Subcutaneous abdominal adipose tissue (tissue), 5 donors: ENCODE data around the gene NAA16.

ENCODE experiments used
- H3K27ac ChIP-seq: one replicate; pipeline ENCODE4 v1.7.0; 2013; ENCODE audit warnings: low read depth, mild to moderate bottlenecking, inconsistent platforms, low read length, moderate library complexity
- H3K27me3 ChIP-seq, 5 donors: one replicate each; pipeline ENCODE4 v1.7.0; 2013; ENCODE audit warnings: low read length in 5 of 5, inconsistent platforms in 1 of 5; ENCODE audit not compliant: control insufficient read depth in 5 of 5, insufficient read depth in 4 of 5
- H3K36me3 ChIP-seq, 5 donors: one replicate each; pipeline ENCODE4 v1.7.0; 2013; ENCODE audit warnings: low read length in 5 of 5; ENCODE audit not compliant: control insufficient read depth in 5 of 5, insufficient read depth in 5 of 5
- H3K4me1 ChIP-seq, 5 donors: one replicate each; pipeline ENCODE4 v1.7.0; 2013; ENCODE audit warnings: low read length in 5 of 5, mild to moderate bottlenecking in 3 of 5, moderate library complexity in 1 of 5; ENCODE audit not compliant: control insufficient read depth in 5 of 5, insufficient read depth in 5 of 5
- H3K4me3 ChIP-seq, 5 donors: one replicate each; pipeline ENCODE4 v1.7.0; 2013; ENCODE audit warnings: low read length in 5 of 5, low read depth in 1 of 5
- H3K9ac ChIP-seq, 5 donors: one replicate each; pipeline ENCODE4 v1.7.0; 2013; ENCODE audit warnings: low read length in 5 of 5, mild to moderate bottlenecking in 4 of 5, moderate library complexity in 3 of 5
- H3K9me3 ChIP-seq, 5 donors: one replicate each; pipeline ENCODE4 v1.7.0; 2013; ENCODE audit warnings: low read length in 5 of 5; ENCODE audit not compliant: control insufficient read depth in 5 of 5
- donor health status: healthy.
- donor health status: healthy.
- donor health status: healthy.
- donor health status: healthy.
- donor health status: healthy.

The NAA16 gene

GRCh38 chr13:41315443-41316047 lies 4.5 kb downstream of the NAA16 start:
- Histone ChIP-seq H3K4me3 (no peak overlapping the region), H3K27ac (no peak overlapping the region), H3K9ac (no peak overlapping the region), H3K9me3 (no peaks in the 10 kb centered on the region), H3K27me3 (no peaks in the 10 kb centered on the region), H3K4me1 (peaks cover 0 to 26% (median 26%) of the 10 kb centered on the region in 5 donors), H3K36me3 (peaks cover 0 to 1% (median 0%) of the 10 kb centered on the region in 5 donors)

DNA sequence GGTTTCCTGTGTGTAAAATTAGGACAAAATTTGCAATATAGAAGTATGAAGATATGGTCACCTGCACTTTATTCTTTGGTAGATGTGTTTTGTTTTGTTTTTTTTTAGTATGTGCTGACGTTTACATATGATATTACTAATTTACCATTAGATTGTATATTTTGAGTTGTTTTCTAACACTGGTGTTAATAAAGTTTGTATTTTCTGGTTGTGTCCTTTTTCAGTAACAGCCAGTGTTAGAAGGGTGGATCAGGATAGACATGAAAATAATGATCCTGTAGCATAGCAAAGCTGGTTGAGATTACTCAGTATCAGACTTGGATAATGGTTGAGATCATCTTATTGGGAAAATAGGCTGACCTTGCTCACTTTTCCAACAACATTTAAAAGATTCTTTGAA lies 6.2 kb downstream of the NAA16 start:
- Histone ChIP-seq H3K27ac (no peak overlapping the region), H3K4me3 (no peak overlapping the region), H3K4me1 (peaks cover 0 to 19% (median 18%) of the 10 kb centered on the region in 5 donors), H3K27me3 (no peaks in the 10 kb centered on the region), H3K36me3 (peaks cover 0 to 7% (median 0%) of the 10 kb centered on the region in 5 donors), H3K9ac (no peak overlapping the region), H3K9me3 (no peaks in the 10 kb centered on the region)

DNA sequence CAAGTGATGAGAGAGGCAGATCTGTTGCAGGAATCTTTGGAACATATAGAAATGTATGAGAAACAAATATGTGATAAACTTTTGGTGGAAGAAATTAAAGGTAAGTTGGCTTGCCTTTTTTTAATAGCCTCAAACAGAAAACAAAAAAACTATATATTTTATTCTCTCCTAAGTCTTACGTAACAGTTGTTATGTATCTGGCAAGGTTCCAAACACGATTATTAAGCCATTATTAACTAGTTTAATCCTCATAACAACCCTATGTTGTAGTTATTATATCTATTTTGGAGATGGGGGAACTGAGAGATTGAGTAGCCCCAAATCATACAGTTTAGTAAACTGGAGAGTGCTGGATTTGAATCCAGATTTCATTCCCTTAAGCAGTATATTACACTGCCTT lies 14.7 kb downstream of the NAA16 start:
- Histone ChIP-seq H3K27ac (no peak overlapping the region), H3K9ac (no peak overlapping the region)

GRCh38 chr13:41326661-41327060 lies 15.6 kb downstream of the NAA16 start:
- Histone ChIP-seq H3K36me3 (peaks cover 5 to 25% (median 13%) of the 10 kb centered on the region in 5 donors), H3K9me3 (no peaks in the 10 kb centered on the region), H3K4me1 (peaks cover 0 to 4% (median 0%) of the 10 kb centered on the region in 5 donors), H3K4me3 (no peak overlapping the region), H3K9ac (no peak overlapping the region), H3K27me3 (no peaks in the 10 kb centered on the region), H3K27ac (no peak overlapping the region)

More for the DNA sequence above, 14.7 kb downstream of the NAA16 start:
- Histone ChIP-seq H3K4me3 (no peak overlapping the region), H3K9me3 (no peaks in the 10 kb centered on the region), H3K27me3 (no peaks in the 10 kb centered on the region), H3K4me1 (peaks cover 0 to 4% (median 0%) of the 10 kb centered on the region in 5 donors), H3K36me3 (peaks cover 5 to 25% (median 16%) of the 10 kb centered on the region in 5 donors)

DNA sequence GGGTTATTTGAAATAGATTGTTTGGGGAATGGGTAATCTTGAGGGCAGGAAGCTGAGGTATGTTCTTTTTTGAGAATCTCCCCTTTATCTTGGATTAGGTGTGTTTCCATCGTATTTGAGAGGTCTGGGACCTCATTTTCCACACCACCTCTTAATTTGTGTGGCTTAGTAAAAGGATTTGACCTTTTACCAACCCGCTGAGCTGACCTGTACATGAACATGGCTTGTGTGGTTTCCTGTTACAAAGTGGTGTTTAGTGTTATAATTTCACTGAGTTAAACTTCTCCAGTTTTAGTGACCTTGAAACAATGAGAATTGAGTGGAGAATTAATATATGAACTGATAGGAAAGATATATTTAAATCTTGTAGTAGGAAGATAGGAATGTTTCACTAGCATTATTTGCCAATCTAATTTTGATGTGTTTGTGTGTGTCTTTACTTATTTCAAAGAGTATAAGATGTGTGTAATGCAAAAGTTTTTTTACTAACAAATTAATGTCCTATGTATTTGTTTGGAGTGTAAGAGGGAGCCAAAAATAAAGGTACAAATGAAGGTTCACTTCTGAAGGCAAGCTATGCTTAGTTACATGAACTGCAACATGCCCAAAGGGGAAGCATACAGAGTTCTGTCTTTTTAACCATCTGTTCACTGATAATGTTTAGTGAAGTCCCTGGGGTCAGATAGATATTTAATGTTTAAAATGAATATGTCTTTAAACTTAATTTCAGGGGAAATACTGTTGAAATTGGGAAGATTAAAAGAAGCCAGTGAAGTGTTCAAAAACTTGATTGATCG lies 17.1 kb downstream of the NAA16 start:
- Histone ChIP-seq H3K4me3 (no peak overlapping the region), H3K4me1 (peaks cover 0 to 4% (median 0%) of the 10 kb centered on the region in 5 donors), H3K36me3 (peaks cover 5 to 32% (median 12%) of the 10 kb centered on the region in 5 donors), H3K27ac (no peak overlapping the region), H3K27me3 (no peaks in the 10 kb centered on the region), H3K9me3 (no peaks in the 10 kb centered on the region), H3K9ac (no peak overlapping the region)

DNA sequence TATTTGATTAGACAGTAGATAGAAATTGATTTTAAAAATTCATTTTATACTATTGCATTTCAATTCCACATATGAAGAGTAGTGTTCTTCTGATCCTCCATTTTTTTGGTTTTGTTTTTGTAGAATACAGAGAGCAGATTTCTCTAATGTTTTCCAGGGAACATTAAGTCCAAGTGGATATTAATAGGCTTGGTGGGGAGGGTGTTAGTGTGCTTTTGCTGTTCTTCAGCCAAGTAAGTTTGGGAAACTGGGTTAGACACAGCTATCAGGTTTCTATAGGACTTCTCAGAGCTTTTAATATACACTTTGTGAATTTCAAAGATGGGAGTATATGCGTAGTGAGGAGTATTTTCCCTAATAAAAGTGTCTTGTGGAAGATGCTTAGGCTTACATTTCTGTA lies 21.8 kb downstream of the NAA16 start:
- Histone ChIP-seq H3K4me1 (peaks cover 0 to 2% (median 0%) of the 10 kb centered on the region in 5 donors), H3K36me3 (peaks cover 0 to 30% (median 6%) of the 10 kb centered on the region in 5 donors), H3K9ac (no peak overlapping the region), H3K9me3 (no peaks in the 10 kb centered on the region), H3K4me3 (no peak overlapping the region), H3K27me3 (no peaks in the 10 kb centered on the region), H3K27ac (no peak overlapping the region)

DNA sequence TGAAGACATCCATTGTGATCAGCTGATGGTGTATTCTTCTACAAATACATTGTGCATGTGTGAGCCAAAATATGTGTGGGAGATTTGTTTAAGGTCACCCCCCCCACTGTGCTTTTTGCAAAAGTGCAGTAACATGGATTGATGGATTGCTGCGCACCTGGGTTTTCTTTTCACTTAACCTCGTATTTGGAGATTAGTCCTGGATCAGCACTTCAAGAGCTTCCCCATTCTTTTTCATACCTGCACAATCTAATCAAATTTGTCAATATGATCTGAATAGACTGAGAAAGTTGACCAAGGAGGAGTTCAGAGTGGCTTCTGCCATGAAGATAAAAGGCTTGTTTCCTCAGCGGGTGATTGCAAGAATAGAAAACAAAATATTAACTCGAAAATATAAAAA lies 23.7 kb downstream of the NAA16 start:
- Histone ChIP-seq H3K9ac (no peak overlapping the region), H3K27me3 (no peaks in the 10 kb centered on the region), H3K36me3 (peaks cover 0 to 25% (median 6%) of the 10 kb centered on the region in 5 donors), H3K9me3 (no peaks in the 10 kb centered on the region), H3K27ac (no peak overlapping the region), H3K4me1 (no peaks in the 10 kb centered on the region), H3K4me3 (no peak overlapping the region)

DNA sequence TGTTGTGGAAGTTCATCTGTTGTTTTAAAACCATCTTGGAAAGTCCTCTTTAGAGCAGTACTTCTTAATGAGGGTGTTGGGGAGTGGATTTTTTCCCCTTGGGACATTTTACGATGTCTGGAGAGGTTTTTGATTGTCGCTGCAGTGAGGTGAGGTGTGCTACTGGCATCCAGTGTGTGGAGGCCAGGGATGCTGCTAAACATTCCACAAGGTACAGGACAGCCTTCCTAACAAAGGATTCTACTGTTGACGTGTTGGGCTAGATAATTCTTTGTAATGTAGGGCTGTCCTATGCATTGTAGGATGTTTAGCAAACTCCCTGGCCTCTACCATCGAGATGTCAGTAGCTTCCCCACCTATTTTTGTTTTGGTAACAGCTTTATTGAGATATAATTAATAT lies 33.3 kb downstream of the NAA16 start:
- Histone ChIP-seq H3K27me3 (no peaks in the 10 kb centered on the region), H3K9ac (no peak overlapping the region), H3K27ac (no peak overlapping the region), H3K4me3 (no peak overlapping the region), H3K4me1 (no peaks in the 10 kb centered on the region), H3K9me3 (no peaks in the 10 kb centered on the region), H3K36me3 (peaks cover 4 to 24% (median 18%) of the 10 kb centered on the region in 5 donors)

- H3K9ac ChIP-seq = no peak overlapping the region
- H3K27me3 ChIP-seq = no peaks in the 10 kb centered on the region
- H3K9me3 ChIP-seq = no peaks in the 10 kb centered on the region
- no peaks in the 10 kb centered on the region for H3K4me1 ChIP-seq
- H3K4me3 ChIP-seq = no peak overlapping the region
- peaks cover 4 to 24% (median 18%) of the 10 kb centered on the region in 5 donors for H3K36me3 ChIP-seq
- no peak overlapping the region for H3K27ac ChIP-seq
Observed at GRCh38 chr13:41345165-41345913, 34.3 kb downstream of the NAA16 start.
